Astrocyte (in vitro differentiated cells and primary cell): Measurements from ENCODE around the gene GPBAR1. TPM values are rescaled to one million over a fixed set of nuclear protein-coding genes. Genes with fewer than 3 reads are reported as not detected.
A peak's percentile ranks its signal among the peaks of the same experiment; 100 is the strongest.

ENCODE experiments used
- DNase-seq: peaks from one replicate; pipeline ENCODE4 v3.0.0-alpha.2; 2010; ENCODE audit warnings: low read depth
- FAIRE-seq: peaks from 2 replicates; lab custom pipeline; 2011; peaks lifted over from hg19 to GRCh38; lab: Jason Lieb, UNC
- H2AFZ ChIP-seq: 2 replicates; pipeline ENCODE4 v1.6.0; 2012; ENCODE audit warnings: low read depth, low read length, inconsistent platforms
- H3K27ac ChIP-seq: 2 replicates; pipeline ENCODE4 v1.5.1; 2011; ENCODE audit warnings: low read depth, low read length, inconsistent platforms
- H3K27me3 ChIP-seq: 2 replicates; pipeline ENCODE4 v1.6.0; 2011; ENCODE audit warnings: low read length, inconsistent platforms; ENCODE audit not compliant: insufficient read depth
- H3K36me3 ChIP-seq: 2 replicates; pipeline ENCODE4 v1.5.1; 2011; ENCODE audit warnings: low read length, inconsistent platforms; ENCODE audit not compliant: insufficient read depth
- H3K4me1 ChIP-seq: 2 replicates; pipeline ENCODE4 v1.5.1; 2011; ENCODE audit warnings: low read length, inconsistent platforms; ENCODE audit not compliant: insufficient read depth
- H3K4me2 ChIP-seq: 2 replicates; pipeline ENCODE4 v1.6.0; 2012; ENCODE audit warnings: low read length, inconsistent platforms
- H3K4me3 ChIP-seq: 2 replicates; pipeline ENCODE4 v1.5.1; 2011; ENCODE audit warnings: low read depth, mild to moderate bottlenecking, low read length, inconsistent platforms; ENCODE audit not compliant: insufficient read depth
- H3K79me2 ChIP-seq: 2 replicates; pipeline ENCODE4 v1.6.0; 2012; ENCODE audit warnings: mild to moderate bottlenecking, low read length, inconsistent platforms; ENCODE audit not compliant: insufficient read depth
- H3K9ac ChIP-seq: 2 replicates; pipeline ENCODE4 v1.6.0; 2012; ENCODE audit warnings: mild to moderate bottlenecking, low read length, inconsistent platforms
- H3K9me3 ChIP-seq: 2 replicates; pipeline ENCODE4 v1.5.1; 2012; ENCODE audit warnings: low read depth, mild to moderate bottlenecking, low read length, inconsistent platforms; ENCODE audit not compliant: insufficient read depth
- H4K20me1 ChIP-seq: 2 replicates; pipeline ENCODE4 v1.6.0; 2012; ENCODE audit warnings: low read length, inconsistent platforms; ENCODE audit not compliant: insufficient read depth
- H3K27ac Mint-ChIP-seq: one replicate; pipeline ENCODE4 v1.8.0; 2021; ENCODE audit warnings: mild to moderate bottlenecking, mixed read lengths; ENCODE audit not compliant: unreplicated experiment
- H3K27me3 Mint-ChIP-seq: one replicate; pipeline ENCODE4 v1.8.0; 2021; ENCODE audit warnings: low read depth, mixed read lengths; ENCODE audit not compliant: unreplicated experiment
- H3K36me3 Mint-ChIP-seq: one replicate; pipeline ENCODE4 v1.8.0; 2021; ENCODE audit warnings: low read depth, mixed read lengths; ENCODE audit not compliant: unreplicated experiment
- H3K4me1 Mint-ChIP-seq: one replicate; pipeline ENCODE4 v1.8.0; 2021; ENCODE audit warnings: low read depth, mixed read lengths; ENCODE audit not compliant: unreplicated experiment
- H3K4me3 Mint-ChIP-seq: one replicate; pipeline ENCODE4 v1.8.0; 2021; ENCODE audit warnings: mild to moderate bottlenecking, moderate library complexity, mixed read lengths; ENCODE audit not compliant: unreplicated experiment
- H3K9me3 Mint-ChIP-seq: one replicate; pipeline ENCODE4 v1.8.0; 2021; ENCODE audit warnings: mild to moderate bottlenecking, mixed read lengths; ENCODE audit not compliant: unreplicated experiment
- CTCF ChIP-seq: IDR thresholded peaks from 2 replicates; pipeline ENCODE4 v1.5.1; 2011; ENCODE audit warnings: low read depth, mild to moderate bottlenecking, inconsistent platforms, low read length, moderate library complexity; ENCODE audit not compliant: insufficient read depth
- EZH2 ChIP-seq: IDR thresholded peaks from 2 replicates; pipeline ENCODE4 v1.6.1; 2012; ENCODE audit warnings: mild to moderate bottlenecking, low read length, inconsistent platforms; ENCODE audit not compliant: insufficient read depth
- microRNA-seq: library from miRNA; unstranded; fragments of <30 nt; microRNA quantifications from one replicate; pipeline ENCODE4 v1.2.0, GENCODE V29; 2020
- total RNA-seq: library from RNA; stranded (reverse); gene quantifications from 2 replicates; pipeline ENCODE4 v1.2.1, GENCODE V29; 2021

The GPBAR1 gene
- total RNA-seq, 1 donor from 2014 or later, result 0.70 TPM

DNA sequence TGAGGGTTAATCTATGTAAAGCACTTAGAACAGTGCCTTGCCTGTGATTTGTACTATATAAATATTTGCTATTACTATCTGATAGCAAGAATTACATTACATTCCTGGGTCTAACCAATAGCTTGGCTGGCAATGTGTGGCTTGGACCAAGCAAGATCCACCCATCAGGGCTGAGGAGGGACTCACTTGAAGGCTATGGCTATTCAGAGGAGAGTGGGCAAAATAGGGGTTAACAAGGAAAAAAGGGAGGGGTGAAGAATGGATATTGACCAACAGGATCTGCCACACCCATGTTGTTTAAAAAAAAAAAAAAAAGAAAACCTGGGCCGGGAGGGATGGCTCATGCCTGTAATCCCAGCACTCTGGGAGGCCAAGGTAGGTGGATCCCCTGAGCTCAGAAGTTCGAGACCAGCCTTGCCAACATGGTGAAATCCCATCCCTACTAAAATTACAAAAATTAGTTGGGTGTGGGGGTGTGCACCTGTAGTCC, 51.5 kb downstream of the GPBAR1 start:
- H3K9me3 Mint-ChIP-seq, result peaks cover 2% of the 10 kb centered on the region

GRCh38 chr2:218313356-218313755, 52.5 kb downstream of the GPBAR1 start:
- Histone ChIP-seq H3K4me3 (no peak overlapping the region), H3K27me3 (no peaks in the 10 kb centered on the region), H4K20me1 (no peaks in the 10 kb centered on the region), H2AFZ (no peak overlapping the region), H3K4me2 (no peak overlapping the region), H3K79me2 (no peaks in the 10 kb centered on the region), H3K36me3 (no peaks in the 10 kb centered on the region), H3K4me1 (no peaks in the 10 kb centered on the region), H3K9me3 (no peaks in the 10 kb centered on the region), H3K9ac (no peak overlapping the region), H3K27ac (no peak overlapping the region)
- no peak for TF ChIP-seq EZH2
- no peak for TF ChIP-seq CTCF
- H3K27ac Mint-ChIP-seq, result no peak overlapping the region
- H3K4me3 Mint-ChIP-seq, result no peak overlapping the region
- H3K36me3 Mint-ChIP-seq, result no peaks in the 10 kb centered on the region
- H3K9me3 Mint-ChIP-seq, result no peaks in the 10 kb centered on the region
- FAIRE-seq (no peak), DNase-seq (no peak)
- peaks cover 10% of the 10 kb centered on the region for H3K27me3 Mint-ChIP-seq
- H3K4me1 Mint-ChIP-seq, result peaks cover 5% of the 10 kb centered on the region

More for the DNA sequence above, 51.5 kb downstream of the GPBAR1 start:
- no peak overlapping the region for H3K4me2 ChIP-seq
- no peak overlapping the region for H3K4me3 Mint-ChIP-seq
- H3K4me3 ChIP-seq, result no peak overlapping the region
- no peak overlapping the region for H3K9ac ChIP-seq
- TF ChIP-seq CTCF, result no peak
- TF ChIP-seq EZH2, result no peak
- H4K20me1 ChIP-seq, result no peaks in the 10 kb centered on the region
- no peaks in the 10 kb centered on the region for H3K36me3 ChIP-seq
- no peaks in the 10 kb centered on the region for H3K36me3 Mint-ChIP-seq
- no peaks in the 10 kb centered on the region for H3K79me2 ChIP-seq
- DNase-seq (no peak), FAIRE-seq (no peak)
- no peak overlapping the region for H3K27ac ChIP-seq
- no peaks in the 10 kb centered on the region for H3K9me3 ChIP-seq
- H3K27ac Mint-ChIP-seq, result no peak overlapping the region
- no peaks in the 10 kb centered on the region for H3K4me1 ChIP-seq
- H3K27me3 Mint-ChIP-seq, result peaks cover 7% of the 10 kb centered on the region
- H2AFZ ChIP-seq, result no peak overlapping the region
- peaks cover 5% of the 10 kb centered on the region for H3K4me1 Mint-ChIP-seq
- no peaks in the 10 kb centered on the region for H3K27me3 ChIP-seq

Small RNA genes lying within 50 kb of the gene (microRNA-seq; reads per million reads assigned to microRNA genes)
- 4.7 reads per million, percentile 19 among the genes with 10 or more reads in this experiment for gene MIR6513

Other genes starting within 250 kb of the GPBAR1 start
- gene RUFY4, start 191.8 kb upstream of the GPBAR1 start, total RNA-seq, result not detected in 2 replicates
- gene CXCR2, start 135.0 kb upstream of the GPBAR1 start, total RNA-seq, result 0.07 TPM in 1 of 2 replicates, not detected in the other
- gene CXCR1, start 94.1 kb upstream of the GPBAR1 start, total RNA-seq, result not detected in 2 replicates
- 521 and 535 TPM in 2 replicates for gene ARPC2, start 43.8 kb upstream of the GPBAR1 start, total RNA-seq
- 78.8 and 87.3 TPM in 2 replicates for gene AAMP, start 9.1 kb downstream of the GPBAR1 start, total RNA-seq
- gene PNKD, start 9.5 kb downstream of the GPBAR1 start, total RNA-seq, result 40.9 and 43.3 TPM in 2 replicates
- 34.8 and 37.2 TPM in 2 replicates for gene TMBIM1, start 31.5 kb downstream of the GPBAR1 start, total RNA-seq
- 0.23 TPM in 1 of 2 replicates, not detected in the other for gene CATIP, start 95.8 kb downstream of the GPBAR1 start, total RNA-seq
- gene SLC11A1, start 121.3 kb downstream of the GPBAR1 start, total RNA-seq, result not detected in 2 replicates
- gene CTDSP1, start 138.9 kb downstream of the GPBAR1 start, total RNA-seq, result 41.8 and 45.0 TPM in 2 replicates
- not detected in 2 replicates for gene VIL1, start 158.1 kb downstream of the GPBAR1 start, total RNA-seq